Measurements from ENCODE around the gene CCDC9B. TPM values are rescaled to one million over a fixed set of nuclear protein-coding genes. Genes with fewer than 3 reads are reported as not detected.
A peak's percentile ranks its signal among the peaks of the same experiment; 100 is the strongest.

The CCDC9B gene
- total RNA-seq, 1 experiment from 2014 or later = 56.1 TPM

DNA sequence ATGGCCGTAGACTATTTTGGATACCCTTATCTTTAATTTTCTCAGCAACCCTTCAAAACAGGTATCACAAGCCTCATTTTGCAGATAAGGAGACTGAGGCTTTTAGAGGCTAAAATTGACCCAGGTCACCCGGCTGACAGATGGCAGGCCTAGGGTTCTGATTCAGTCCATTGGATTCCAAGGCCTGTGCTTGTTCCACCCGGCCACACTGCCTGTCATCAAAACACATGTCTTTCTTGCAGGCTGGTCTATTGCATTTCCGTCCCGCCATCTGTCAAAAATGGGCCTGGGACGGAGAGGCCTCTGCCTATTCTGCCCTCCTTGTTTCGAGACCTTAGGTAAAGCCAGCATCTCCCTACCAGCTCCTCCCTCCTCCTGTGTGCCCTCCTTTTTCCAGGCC is 9.1 kb downstream of the CCDC9B start:
- ChIA-PET POLR2A (ENCODE audit: unreplicated experiment) (no interaction called here), CTCF (no interaction called here)
- DNase-seq = no peak
- H3K9me2 ChIP-seq (replicated peaks; ENCODE audit: low read length) = no peaks in the 10 kb centered on the region
- no peaks in the 10 kb centered on the region for H3K27me3 ChIP-seq (ENCODE audit: low read length)
- H3K9me3 ChIP-seq (ENCODE audit: low read length) = no peaks in the 10 kb centered on the region
- no peak overlapping the region for H2AFZ ChIP-seq (ENCODE audit: low read length)
- H4K20me1 ChIP-seq (ENCODE audit: low read length) = no peaks in the 10 kb centered on the region
- intact Hi-C loops (cut with micrococcal nuclease) = no loop called here
- no peak overlapping the region for H3K4me3 ChIP-seq (ENCODE audit: low read length)
- TF ChIP-seq EZH2phosphoT487 (IDR thresholded peaks at IDR 0.05; ENCODE audit: borderline replicate concordance, low read length) = no peak
- no peak for TF ChIP-seq EZH2 (IDR thresholded peaks at IDR 0.05; ENCODE audit: low read length, unreplicated experiment)
- TF ChIP-seq, protein P1, sequence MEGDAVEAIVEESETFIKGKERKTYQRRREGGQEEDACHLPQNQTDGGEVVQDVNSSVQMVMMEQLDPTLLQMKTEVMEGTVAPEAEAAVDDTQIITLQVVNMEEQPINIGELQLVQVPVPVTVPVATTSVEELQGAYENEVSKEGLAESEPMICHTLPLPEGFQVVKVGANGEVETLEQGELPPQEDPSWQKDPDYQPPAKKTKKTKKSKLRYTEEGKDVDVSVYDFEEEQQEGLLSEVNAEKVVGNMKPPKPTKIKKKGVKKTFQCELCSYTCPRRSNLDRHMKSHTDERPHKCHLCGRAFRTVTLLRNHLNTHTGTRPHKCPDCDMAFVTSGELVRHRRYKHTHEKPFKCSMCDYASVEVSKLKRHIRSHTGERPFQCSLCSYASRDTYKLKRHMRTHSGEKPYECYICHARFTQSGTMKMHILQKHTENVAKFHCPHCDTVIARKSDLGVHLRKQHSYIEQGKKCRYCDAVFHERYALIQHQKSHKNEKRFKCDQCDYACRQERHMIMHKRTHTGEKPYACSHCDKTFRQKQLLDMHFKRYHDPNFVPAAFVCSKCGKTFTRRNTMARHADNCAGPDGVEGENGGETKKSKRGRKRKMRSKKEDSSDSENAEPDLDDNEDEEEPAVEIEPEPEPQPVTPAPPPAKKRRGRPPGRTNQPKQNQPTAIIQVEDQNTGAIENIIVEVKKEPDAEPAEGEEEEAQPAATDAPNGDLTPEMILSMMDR (conservative IDR thresholded peaks at IDR 0.05; ENCODE audit: low read depth, low read length) = no peak
- peaks cover 31% of the 10 kb centered on the region for H3K36me3 ChIP-seq (ENCODE audit: low read depth, low read length)
- peaks cover 3% of the 10 kb centered on the region for H3K4me1 ChIP-seq (ENCODE audit: insufficient read depth, low read length)
- peaks cover 11% of the 10 kb centered on the region for H3K79me2 ChIP-seq (ENCODE audit: low read length)
- H3K9ac ChIP-seq (ENCODE audit: low read length) = no peak overlapping the region
- no peak for ATAC-seq
- peaks cover 21% of the 10 kb centered on the region for H3F3A ChIP-seq (ENCODE audit: low read length, unreplicated experiment)
- H3K4me2 ChIP-seq (ENCODE audit: low read length) = no peak overlapping the region
- H3K27ac ChIP-seq (ENCODE audit: low read length) = no peak overlapping the region
- no TSS peak for BruUV-seq (replicated peaks)

GRCh38 chr15:40331026-40331425 is 9.7 kb downstream of the CCDC9B start:
- ATAC-seq (no peak), DNase-seq (no peak)
- intact Hi-C loops (cut with micrococcal nuclease) = no loop called here
- no peaks in the 10 kb centered on the region for H3K9me2 ChIP-seq (replicated peaks; ENCODE audit: low read length)
- TF ChIP-seq, protein P1 (conservative IDR thresholded peaks at IDR 0.05; ENCODE audit: low read depth, low read length) = no peak
- H3K9me3 ChIP-seq (ENCODE audit: low read length) = no peaks in the 10 kb centered on the region
- no peaks in the 10 kb centered on the region for H3K27me3 ChIP-seq (ENCODE audit: low read length)
- H4K20me1 ChIP-seq (ENCODE audit: low read length) = no peaks in the 10 kb centered on the region
- peaks cover under 1% of the 10 kb centered on the region for H3K4me1 ChIP-seq (ENCODE audit: insufficient read depth, low read length)
- POLR2A ChIA-PET (ENCODE audit: unreplicated experiment) = no interaction called here
- CTCF ChIA-PET = no interaction called here
- peaks cover 10% of the 10 kb centered on the region for H3K79me2 ChIP-seq (ENCODE audit: low read length)
- BruUV-seq (replicated peaks) = no TSS peak
- no peak overlapping the region for H3K9ac ChIP-seq (ENCODE audit: low read length)
- 0 out of 2 replicates have a peak overlapping the region, but pooled peaks have one; percentile 5 for H3K27ac ChIP-seq (ENCODE audit: low read length)
- peaks cover 21% of the 10 kb centered on the region for H3F3A ChIP-seq (ENCODE audit: low read length, unreplicated experiment)
- no peak overlapping the region for H2AFZ ChIP-seq (ENCODE audit: low read length)
- no peak overlapping the region for H3K4me2 ChIP-seq (ENCODE audit: low read length)
- H3K36me3 ChIP-seq (ENCODE audit: low read depth, low read length) = peaks cover 25% of the 10 kb centered on the region
- no peak overlapping the region for H3K4me3 ChIP-seq (ENCODE audit: low read length)

- POLR2A ChIA-PET (ENCODE audit: unreplicated experiment) = interaction anchor here (0.6 kb wide), 1 partner anchor 93 kb away, joined by 3 read pairs; no protein-coding TSS in a partner anchor
- H3K36me3 ChIP-seq (ENCODE audit: low read depth, low read length) = peaks cover 18% of the 10 kb centered on the region; the same call in 1 of the 2 replicates
- H3K9ac ChIP-seq (ENCODE audit: low read length) = no peak overlapping the region
- ATAC-seq (peak; percentile 7), DNase-seq (peak; percentile 39)
- no peak overlapping the region for H2AFZ ChIP-seq (ENCODE audit: low read length)
- BruUV-seq (replicated peaks) = no TSS peak
- H3K4me3 ChIP-seq (ENCODE audit: low read length) = no peak overlapping the region
- TF ChIP-seq, protein P1 (conservative IDR thresholded peaks at IDR 0.05; ENCODE audit: low read depth, low read length) = no peak
- TF ChIP-seq EZH2phosphoT487 (IDR thresholded peaks at IDR 0.05; ENCODE audit: borderline replicate concordance, low read length) (no peak), EZH2 (IDR thresholded peaks at IDR 0.05; ENCODE audit: low read length, unreplicated experiment) (no peak)
- H3K4me1 ChIP-seq (ENCODE audit: insufficient read depth, low read length) = peaks cover 7% of the 10 kb centered on the region
- H3K9me3 ChIP-seq (ENCODE audit: low read length) = no peaks in the 10 kb centered on the region
- no peak overlapping the region for H3K4me2 ChIP-seq (ENCODE audit: low read length)
- H3F3A ChIP-seq (ENCODE audit: low read length, unreplicated experiment) = peaks cover 21% of the 10 kb centered on the region
- H3K27me3 ChIP-seq (ENCODE audit: low read length) = no peaks in the 10 kb centered on the region
- H4K20me1 ChIP-seq (ENCODE audit: low read length) = peaks cover 6% of the 10 kb centered on the region; the same call in 1 of the 2 replicates
- 0 out of 2 replicates have a peak overlapping the region, but pooled peaks have one; percentile 5 for H3K27ac ChIP-seq (ENCODE audit: low read length)
- intact Hi-C loops (cut with micrococcal nuclease) = no loop called here
- H3K9me2 ChIP-seq (replicated peaks; ENCODE audit: low read length) = no peaks in the 10 kb centered on the region
- CTCF ChIA-PET = no interaction called here
- H3K79me2 ChIP-seq (ENCODE audit: low read length) = peaks cover 11% of the 10 kb centered on the region
These were observed 10.3 kb downstream of the CCDC9B start for GRCh38 chr15:40330368-40330836.
